Measurements from ENCODE around the gene RNF123. TPM values are rescaled to one million over a fixed set of nuclear protein-coding genes. Genes with fewer than 3 reads are reported as not detected.

The RNF123 gene
- total RNA-seq, 1 experiment from 2014 or later: 40.6 TPM

- no peak overlapping the region for H3K4ac ChIP-seq (ENCODE audit: low read depth, low read length)
- no CpG with 5 or more reads among the region's 11 CpGs for WGBS (ENCODE audit: extremely low coverage, insufficient read length, low lambda C conversion rate)
- TF ChIP-seq, protein P1, sequence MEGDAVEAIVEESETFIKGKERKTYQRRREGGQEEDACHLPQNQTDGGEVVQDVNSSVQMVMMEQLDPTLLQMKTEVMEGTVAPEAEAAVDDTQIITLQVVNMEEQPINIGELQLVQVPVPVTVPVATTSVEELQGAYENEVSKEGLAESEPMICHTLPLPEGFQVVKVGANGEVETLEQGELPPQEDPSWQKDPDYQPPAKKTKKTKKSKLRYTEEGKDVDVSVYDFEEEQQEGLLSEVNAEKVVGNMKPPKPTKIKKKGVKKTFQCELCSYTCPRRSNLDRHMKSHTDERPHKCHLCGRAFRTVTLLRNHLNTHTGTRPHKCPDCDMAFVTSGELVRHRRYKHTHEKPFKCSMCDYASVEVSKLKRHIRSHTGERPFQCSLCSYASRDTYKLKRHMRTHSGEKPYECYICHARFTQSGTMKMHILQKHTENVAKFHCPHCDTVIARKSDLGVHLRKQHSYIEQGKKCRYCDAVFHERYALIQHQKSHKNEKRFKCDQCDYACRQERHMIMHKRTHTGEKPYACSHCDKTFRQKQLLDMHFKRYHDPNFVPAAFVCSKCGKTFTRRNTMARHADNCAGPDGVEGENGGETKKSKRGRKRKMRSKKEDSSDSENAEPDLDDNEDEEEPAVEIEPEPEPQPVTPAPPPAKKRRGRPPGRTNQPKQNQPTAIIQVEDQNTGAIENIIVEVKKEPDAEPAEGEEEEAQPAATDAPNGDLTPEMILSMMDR (conservative IDR thresholded peaks at IDR 0.05): no peak
- no peak overlapping the region for H3K9ac ChIP-seq (ENCODE audit: extremely low read depth, insufficient read length, low read length)
- no peak overlapping the region for H3K23ac ChIP-seq (ENCODE audit: insufficient read length, low read depth, low read length)
- DNase-seq: no peak
- H3K9me3 ChIP-seq (ENCODE audit: control insufficient read depth, low read depth, low read length): no peaks in the 10 kb centered on the region
- no peak overlapping the region for H2BK120ac ChIP-seq (ENCODE audit: low read depth, low read length, poor library complexity, severe bottlenecking)
- Mint-ChIP-seq H3K27me3 (ENCODE audit: low read depth) (no peaks in the 10 kb centered on the region), H3K4me1 (no peaks in the 10 kb centered on the region), H3K27ac (peak overlapping the region in 1 of 3 experiments; percentile 60; a peak in 1 of 7 replicates), H3K9me3 (no peaks in the 10 kb centered on the region; a peak in 1 of 5 replicates), H3K36me3 (ENCODE audit: insufficient read depth in 1 of 3, low read depth in 3 of 3) (peaks cover 17 to 59% (median 57%) of the 10 kb centered on the region in 3 experiments; a peak in 6 of 7 replicates), H3K4me3 (no peak overlapping the region)
- H2AFZ ChIP-seq (ENCODE audit: low read length): no peak overlapping the region
- no peak overlapping the region for H2BK5ac ChIP-seq (ENCODE audit: insufficient read length, low read length)
- H3K79me2 ChIP-seq (ENCODE audit: insufficient read depth, low read length): 0 out of 2 replicates have a peak, but pooled peaks cover 2% of the 10 kb centered on the region
- no peaks in the 10 kb centered on the region for H3K79me1 ChIP-seq (ENCODE audit: insufficient read depth, low read depth, low read length, poor library complexity, severe bottlenecking)
- no peak overlapping the region for H3K18ac ChIP-seq (ENCODE audit: insufficient read length, low read depth, low read length)
- H3K27me3 ChIP-seq (ENCODE audit: insufficient read depth, low read length): no peaks in the 10 kb centered on the region; the same call in 1 of the 2 replicates
- no peak overlapping the region for H3K27ac ChIP-seq (ENCODE audit: insufficient read length, low read depth, low read length)
- H3K56ac ChIP-seq (ENCODE audit: insufficient read length, low read depth, low read length): no peak overlapping the region
- no peak overlapping the region for H2AK5ac ChIP-seq (ENCODE audit: insufficient read length, low read length)
- H3K4me1 ChIP-seq (ENCODE audit: insufficient read depth, low read length): no peaks in the 10 kb centered on the region
- H2BK12ac ChIP-seq (ENCODE audit: insufficient read length, low read depth, low read length): no peak overlapping the region
- no peak overlapping the region for H4K5ac ChIP-seq (ENCODE audit: insufficient read length, low read depth, low read length)
- H2BK20ac ChIP-seq (ENCODE audit: low read depth, low read length, poor library complexity, severe bottlenecking): no peak overlapping the region
- H4K20me1 ChIP-seq (ENCODE audit: control insufficient read depth, insufficient read depth, insufficient read length): no peaks in the 10 kb centered on the region
- H3T11ph ChIP-seq (ENCODE audit: low read length): no peak overlapping the region
- H4K8ac ChIP-seq (replicated peaks; ENCODE audit: insufficient read length, low read depth, low read length): no peak overlapping the region
- no peak overlapping the region for H4K91ac ChIP-seq (ENCODE audit: insufficient read length, low read depth, low read length)
- H3K4me2 ChIP-seq (ENCODE audit: insufficient read depth, insufficient read length, low read length): no peak overlapping the region
- no peak overlapping the region for H2BK15ac ChIP-seq (ENCODE audit: low read depth, low read length)
- no peak overlapping the region for H3K14ac ChIP-seq (ENCODE audit: insufficient read depth, low read length)
- no peaks in the 10 kb centered on the region for H3K23me2 ChIP-seq (ENCODE audit: insufficient read length, low read depth, low read length, poor library complexity, severe bottlenecking)
Measured at GRCh38 chr3:49732597-49732996, 43.2 kb downstream of the RNF123 start.

Data from H9 (cell line).